HG03095 (cell line): ENCODE data around the gene VWA3B.
"Not testable (repeated sequence)": the region's sequence is repeated elsewhere in the genome, so short reads cannot be mapped to it uniquely, and the experiment has no call there.

Experiments
- ATAC-seq: cut with Tn5 transposase; IDR thresholded peaks from one replicate; pipeline ENCODE4 v1.9.1; 2021; ENCODE audit warnings: moderate library complexity; ENCODE audit not compliant: unreplicated experiment

VWA3B gene

GRCh38 chr2:98086491-98087446 lies at the start of gene VWA3B:
Gene VWA3B (plus strand): TSS chr2:98087167. CDS start chr2:98093093, 5,926 bp downstream.
- peak; percentile 63 for ATAC-seq

GRCh38 chr2:98037206-98037605 lies 49.8 kb upstream of the VWA3B start:
- no peak for ATAC-seq

GRCh38 chr2:98037666-98038336 lies 49.2 kb upstream of the VWA3B start:
- ATAC-seq, result no peak

GRCh38 chr2:98039085-98039756 lies 47.7 kb upstream of the VWA3B start:
- ATAC-seq, result no peak

- ATAC-seq, result no peak
Observed at GRCh38 chr2:98040331-98040939, 46.5 kb upstream of the VWA3B start.

- no peak for ATAC-seq
Observed at GRCh38 chr2:98043101-98043500, 43.9 kb upstream of the VWA3B start.

- not testable (repeated sequence) for ATAC-seq
Observed at GRCh38 chr2:98044730-98045129, 42.2 kb upstream of the VWA3B start.

GRCh38 chr2:98050070-98050469 lies 36.9 kb upstream of the VWA3B start:
- no peak for ATAC-seq

- ATAC-seq, result no peak
Observed at GRCh38 chr2:98058191-98058975, 28.6 kb upstream of the VWA3B start.

GRCh38 chr2:98060277-98060676 lies 26.7 kb upstream of the VWA3B start:
- ATAC-seq, result no peak

GRCh38 chr2:98063291-98063854 lies 23.6 kb upstream of the VWA3B start:
- no peak for ATAC-seq

GRCh38 chr2:98065808-98066207 lies 21.2 kb upstream of the VWA3B start:
- no peak for ATAC-seq

- no peak for ATAC-seq
Observed at GRCh38 chr2:98067160-98067559, 19.8 kb upstream of the VWA3B start.

- ATAC-seq, result no peak
Observed at GRCh38 chr2:98070081-98070480, 16.9 kb upstream of the VWA3B start.

GRCh38 chr2:98072442-98072841 lies 14.5 kb upstream of the VWA3B start:
- no peak for ATAC-seq

- ATAC-seq, result no peak
Observed at GRCh38 chr2:98078701-98079100, 8.3 kb upstream of the VWA3B start.

GRCh38 chr2:98084151-98084868 lies 2.7 kb upstream of the VWA3B start:
- ATAC-seq, result no peak

GRCh38 chr2:98084869-98085238 lies 2.1 kb upstream of the VWA3B start:
- ATAC-seq, result no peak

GRCh38 chr2:98085649-98086048 lies 1.3 kb upstream of the VWA3B start:
- no peak for ATAC-seq
